ENCODE data around the gene MAS1L. TPM values are rescaled to one million over a fixed set of nuclear protein-coding genes. Genes with fewer than 3 reads are reported as not detected.

Gene MAS1L
- total RNA-seq, 1 experiment from 2014 or later, result not detected

- peaks cover 66% of the 10 kb centered on the region for H3K27me3 Mint-ChIP-seq (ENCODE audit: insufficient read depth, unreplicated experiment)
- no peak overlapping the region for H3K4me3 Mint-ChIP-seq (ENCODE audit: unreplicated experiment)
- H3K27ac Mint-ChIP-seq (ENCODE audit: low read depth, unreplicated experiment), result no peak overlapping the region
- intact Hi-C loops (cut with micrococcal nuclease), result no loop called here
- no TSS peak for BruUV-seq (replicated peaks)
- ChIA-PET CTCF (no interaction called here), POLR2A (no interaction called here)
- no peak for DNase-seq (ENCODE audit: unreplicated experiment)
- H3K4me1 Mint-ChIP-seq (ENCODE audit: insufficient read depth, unreplicated experiment), result no peaks in the 10 kb centered on the region
- H3K36me3 Mint-ChIP-seq (ENCODE audit: insufficient read depth, unreplicated experiment), result no peaks in the 10 kb centered on the region
- no peaks in the 10 kb centered on the region for H3K9me3 Mint-ChIP-seq (ENCODE audit: unreplicated experiment)
- TF ChIP-seq, protein P1, sequence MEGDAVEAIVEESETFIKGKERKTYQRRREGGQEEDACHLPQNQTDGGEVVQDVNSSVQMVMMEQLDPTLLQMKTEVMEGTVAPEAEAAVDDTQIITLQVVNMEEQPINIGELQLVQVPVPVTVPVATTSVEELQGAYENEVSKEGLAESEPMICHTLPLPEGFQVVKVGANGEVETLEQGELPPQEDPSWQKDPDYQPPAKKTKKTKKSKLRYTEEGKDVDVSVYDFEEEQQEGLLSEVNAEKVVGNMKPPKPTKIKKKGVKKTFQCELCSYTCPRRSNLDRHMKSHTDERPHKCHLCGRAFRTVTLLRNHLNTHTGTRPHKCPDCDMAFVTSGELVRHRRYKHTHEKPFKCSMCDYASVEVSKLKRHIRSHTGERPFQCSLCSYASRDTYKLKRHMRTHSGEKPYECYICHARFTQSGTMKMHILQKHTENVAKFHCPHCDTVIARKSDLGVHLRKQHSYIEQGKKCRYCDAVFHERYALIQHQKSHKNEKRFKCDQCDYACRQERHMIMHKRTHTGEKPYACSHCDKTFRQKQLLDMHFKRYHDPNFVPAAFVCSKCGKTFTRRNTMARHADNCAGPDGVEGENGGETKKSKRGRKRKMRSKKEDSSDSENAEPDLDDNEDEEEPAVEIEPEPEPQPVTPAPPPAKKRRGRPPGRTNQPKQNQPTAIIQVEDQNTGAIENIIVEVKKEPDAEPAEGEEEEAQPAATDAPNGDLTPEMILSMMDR (IDR thresholded peaks at IDR 0.05; ENCODE audit: unreplicated experiment), result no peak
Observed at GRCh38 chr6:29496961-29497360, 9.2 kb upstream of the MAS1L start.

- no peaks in the 10 kb centered on the region for H3K36me3 Mint-ChIP-seq (ENCODE audit: insufficient read depth, unreplicated experiment)
- POLR2A ChIA-PET, result no interaction called here
- no TSS peak for BruUV-seq (replicated peaks)
- no peaks in the 10 kb centered on the region for H3K4me1 Mint-ChIP-seq (ENCODE audit: insufficient read depth, unreplicated experiment)
- H3K9me3 Mint-ChIP-seq (ENCODE audit: unreplicated experiment), result no peaks in the 10 kb centered on the region
- H3K4me3 Mint-ChIP-seq (ENCODE audit: unreplicated experiment), result no peak overlapping the region
- TF ChIP-seq, protein P1 (IDR thresholded peaks at IDR 0.05; ENCODE audit: unreplicated experiment), result no peak
- H3K27me3 Mint-ChIP-seq (ENCODE audit: insufficient read depth, unreplicated experiment), result peaks cover 66% of the 10 kb centered on the region
- no peak for DNase-seq (ENCODE audit: unreplicated experiment)
- intact Hi-C loops (cut with micrococcal nuclease), result no loop called here
- CTCF ChIA-PET, result no interaction called here
- no peak overlapping the region for H3K27ac Mint-ChIP-seq (ENCODE audit: low read depth, unreplicated experiment)
Observed at GRCh38 chr6:29495571-29495970, 7.8 kb upstream of the MAS1L start.

- BruUV-seq (replicated peaks), result no TSS peak
- TF ChIP-seq, protein P1 (IDR thresholded peaks at IDR 0.05; ENCODE audit: unreplicated experiment), result no peak
- DNase-seq (ENCODE audit: unreplicated experiment), result no peak
- H3K36me3 Mint-ChIP-seq (ENCODE audit: insufficient read depth, unreplicated experiment), result no peaks in the 10 kb centered on the region
- no peaks in the 10 kb centered on the region for H3K9me3 Mint-ChIP-seq (ENCODE audit: unreplicated experiment)
- H3K27ac Mint-ChIP-seq (ENCODE audit: low read depth, unreplicated experiment), result no peak overlapping the region
- ChIA-PET POLR2A (no interaction called here), CTCF (no interaction called here)
- peaks cover 58% of the 10 kb centered on the region for H3K27me3 Mint-ChIP-seq (ENCODE audit: insufficient read depth, unreplicated experiment)
- H3K4me3 Mint-ChIP-seq (ENCODE audit: unreplicated experiment), result no peak overlapping the region
- intact Hi-C loops (cut with micrococcal nuclease), result no loop called here
- no peaks in the 10 kb centered on the region for H3K4me1 Mint-ChIP-seq (ENCODE audit: insufficient read depth, unreplicated experiment)
Observed at GRCh38 chr6:29494131-29494530, 6.4 kb upstream of the MAS1L start.

GRCh38 chr6:29493261-29493660 is 5.5 kb upstream of the MAS1L start:
- Mint-ChIP-seq H3K27ac (ENCODE audit: low read depth, unreplicated experiment) (no peak overlapping the region), H3K36me3 (ENCODE audit: insufficient read depth, unreplicated experiment) (no peaks in the 10 kb centered on the region), H3K27me3 (ENCODE audit: insufficient read depth, unreplicated experiment) (peaks cover 50% of the 10 kb centered on the region), H3K9me3 (ENCODE audit: unreplicated experiment) (no peaks in the 10 kb centered on the region), H3K4me3 (ENCODE audit: unreplicated experiment) (no peak overlapping the region), H3K4me1 (ENCODE audit: insufficient read depth, unreplicated experiment) (no peaks in the 10 kb centered on the region)
- ChIA-PET POLR2A (interaction anchor here (0.7 kb wide), 1 partner anchor 28 kb away, joined by 3 read pairs; no protein-coding TSS in a partner anchor), CTCF (interaction anchor here (0.7 kb wide), 1 partner anchor 154 kb away, joined by 3 read pairs; no protein-coding TSS in a partner anchor)
- no peak for DNase-seq (ENCODE audit: unreplicated experiment)
- no TSS peak for BruUV-seq (replicated peaks)
- TF ChIP-seq, protein P1 (IDR thresholded peaks at IDR 0.05; ENCODE audit: unreplicated experiment), result no peak
- intact Hi-C loops (cut with micrococcal nuclease), result no loop called here

Measured in MCF 10A (cell line).